Stimulated activated CD8-positive, alpha-beta memory T cell treated with anti-CD3 and anti-CD28 coated beads, Interleukin-7, amount 100 ng/mL, for 4 hours (primary cell): ENCODE measurements around the gene CD8B.
"Not testable (repeated sequence)": the region's sequence is repeated elsewhere in the genome, so short reads cannot be mapped to it uniquely, and the experiment has no call there.

Experiments
- DNase-seq, 2 donors: peaks; one replicate each; pipeline ENCODE4 v3.0.0-alpha.2; 2020; ENCODE audit warnings: low read depth in 2 of 2

The CD8B gene

DNA sequence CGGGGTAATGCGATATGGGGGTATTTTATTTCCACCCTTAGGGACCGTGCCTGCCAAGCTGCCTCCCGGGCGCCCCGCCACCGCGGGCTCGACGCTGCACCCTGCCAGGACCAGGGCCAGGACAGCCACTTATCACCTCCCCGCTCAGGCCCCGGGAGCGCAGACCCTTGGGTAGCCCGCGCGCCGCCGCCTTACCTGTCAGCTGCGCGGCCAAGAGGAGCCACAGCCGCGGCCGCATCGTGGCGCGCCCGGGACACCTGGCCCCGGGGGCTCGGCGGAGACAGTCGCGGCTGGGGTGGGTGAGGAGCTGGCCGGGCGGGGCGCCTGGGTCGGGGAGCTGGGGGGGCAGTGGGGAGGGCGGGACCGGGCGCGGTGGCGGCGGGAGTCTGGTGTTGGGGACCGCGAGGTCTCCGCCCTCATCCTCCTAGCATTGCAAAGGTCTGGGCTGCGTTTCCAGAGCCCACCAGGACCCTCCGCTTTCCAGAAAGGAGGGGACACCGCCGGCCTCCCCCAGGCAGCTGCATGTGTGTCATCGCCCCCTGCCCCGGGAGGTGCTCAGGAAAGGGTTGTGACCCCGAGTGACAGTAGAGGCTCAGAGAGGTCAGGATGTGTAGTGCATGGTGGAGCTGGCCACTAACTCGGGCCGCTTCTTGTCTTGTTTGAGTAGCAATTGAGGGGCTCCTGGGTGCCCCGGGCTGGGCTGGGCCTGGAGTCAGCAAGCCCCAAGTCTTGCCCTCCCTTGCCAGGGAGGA is at the start of gene CD8B:
CD8B (minus strand) TSS at position 259 of the 752 bp plus-strand sequence; CDS start at position 238, 21 bp downstream.
- DNase-seq = peak in 1 of 2 donors; percentile 38

- not testable (repeated sequence) for DNase-seq
These were observed 44.2 kb upstream of the CD8B start for GRCh38 chr2:86905868-86906267.

- not testable (repeated sequence) for DNase-seq
These were observed 39.0 kb upstream of the CD8B start for GRCh38 chr2:86900687-86901086.

GRCh38 chr2:86886026-86886425 is 24.3 kb upstream of the CD8B start:
- DNase-seq = not testable (repeated sequence)

DNA sequence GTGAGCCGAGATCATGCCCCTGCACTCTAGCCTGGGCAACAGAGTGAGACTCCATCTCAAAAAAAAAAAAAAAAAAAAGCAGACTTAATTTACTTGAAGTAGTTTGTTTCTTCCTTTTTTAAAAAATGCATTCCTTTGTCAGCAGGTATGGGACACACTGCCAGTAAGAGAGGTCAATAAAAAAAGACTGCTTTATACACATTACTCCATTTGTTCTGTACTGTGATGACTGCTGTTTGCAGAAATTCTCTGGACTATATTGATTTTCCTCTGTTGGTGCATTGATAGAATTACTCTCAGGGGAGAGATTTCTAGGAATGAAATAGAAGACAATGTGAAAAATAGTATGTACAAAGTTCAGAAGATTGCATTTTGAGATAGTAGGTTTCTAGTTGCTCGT is 21.2 kb upstream of the CD8B start:
- DNase-seq = not testable (repeated sequence)

GRCh38 chr2:86882118-86882665 is 20.5 kb upstream of the CD8B start:
- DNase-seq = not testable (repeated sequence)

GRCh38 chr2:86878986-86879385 is 17.3 kb upstream of the CD8B start:
- not testable (repeated sequence) for DNase-seq

GRCh38 chr2:86870941-86871340 is 9.3 kb upstream of the CD8B start:
- DNase-seq = not testable (repeated sequence)

GRCh38 chr2:86868895-86869468 is 7.3 kb upstream of the CD8B start:
- not testable (repeated sequence) for DNase-seq

DNA sequence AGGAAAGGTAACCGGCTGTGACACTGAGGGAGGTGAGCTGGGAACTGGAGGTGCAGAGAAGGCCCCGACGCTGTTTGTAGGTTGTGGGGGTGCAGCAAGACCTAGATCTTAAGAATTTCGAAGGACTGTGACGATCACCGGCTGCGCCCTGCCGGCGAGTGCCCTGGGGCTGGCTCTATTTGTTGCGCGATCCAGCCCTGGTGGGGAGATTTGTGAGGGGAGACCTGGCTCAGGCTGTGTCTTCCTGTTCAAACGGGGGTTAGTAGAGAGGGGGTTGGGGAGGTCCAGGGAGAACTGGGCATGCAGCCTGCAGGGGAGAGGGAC is 656 bp upstream of the CD8B start:
- DNase-seq = not testable (repeated sequence)

- DNase-seq = not testable (repeated sequence)
These were observed 511 bp downstream of the CD8B start for GRCh38 chr2:86861175-86861574.

DNA sequence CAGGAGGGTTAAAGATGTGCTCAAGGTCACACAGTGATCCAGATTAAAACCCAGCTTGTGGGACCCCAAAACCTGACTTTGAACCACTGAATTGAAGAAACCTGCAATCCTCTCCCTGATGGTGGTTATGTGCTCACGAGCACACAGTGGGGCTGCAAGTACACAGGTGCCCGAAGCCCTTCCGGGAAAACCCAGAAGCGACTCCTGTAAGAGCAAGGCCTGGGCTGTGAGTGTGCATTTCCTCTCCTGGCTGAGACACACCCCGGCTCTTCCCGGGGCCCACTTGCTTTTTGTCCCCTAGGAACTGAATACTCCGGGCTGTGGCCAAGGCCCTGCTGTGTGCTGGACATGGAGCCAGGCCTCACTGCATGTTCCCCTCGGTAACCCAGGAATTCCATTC is 1.1 kb downstream of the CD8B start:
- not testable (repeated sequence) for DNase-seq

- DNase-seq = not testable (repeated sequence)
These were observed 4.0 kb downstream of the CD8B start for GRCh38 chr2:86857688-86858087.

DNA sequence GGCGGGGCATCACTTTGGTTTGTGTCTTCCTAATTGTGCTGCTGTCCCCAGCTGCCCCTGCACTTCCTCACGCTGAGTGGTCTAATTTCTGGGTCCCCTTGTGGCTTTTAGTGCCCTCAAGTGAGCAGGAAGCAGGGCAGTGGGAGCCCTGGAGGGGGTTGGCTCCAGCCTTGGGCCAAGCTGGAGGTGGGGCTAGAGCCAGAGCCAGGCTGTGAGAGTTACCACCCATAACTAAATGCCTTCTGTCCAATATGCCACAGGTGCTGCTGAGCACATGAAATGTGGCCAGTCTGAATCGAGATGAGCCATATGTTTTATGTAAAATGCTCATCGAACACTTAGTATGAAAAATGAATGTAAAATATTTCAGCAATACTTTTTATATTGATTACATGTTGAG is 5.2 kb downstream of the CD8B start:
- DNase-seq = not testable (repeated sequence)

DNA sequence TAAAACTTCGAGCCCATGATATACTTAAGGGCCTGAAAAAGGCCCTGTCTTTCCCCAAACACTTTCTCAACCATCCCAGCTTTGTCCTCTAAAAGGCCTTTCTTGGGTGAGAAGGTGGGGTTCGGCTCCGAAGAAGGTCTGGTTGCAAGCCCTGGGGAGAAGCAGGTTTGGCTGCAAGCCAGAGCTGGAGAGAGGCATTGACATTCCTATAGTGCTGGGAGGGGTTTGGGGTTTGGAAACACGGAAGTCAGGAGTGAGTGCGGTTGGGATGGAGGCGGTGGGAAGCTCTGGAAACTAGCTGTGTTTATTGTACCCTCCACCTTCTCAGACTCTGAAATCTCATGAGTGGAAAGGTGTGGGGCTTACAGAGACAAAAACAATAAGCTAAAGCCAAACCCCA is 5.7 kb downstream of the CD8B start:
- not testable (repeated sequence) for DNase-seq

DNA sequence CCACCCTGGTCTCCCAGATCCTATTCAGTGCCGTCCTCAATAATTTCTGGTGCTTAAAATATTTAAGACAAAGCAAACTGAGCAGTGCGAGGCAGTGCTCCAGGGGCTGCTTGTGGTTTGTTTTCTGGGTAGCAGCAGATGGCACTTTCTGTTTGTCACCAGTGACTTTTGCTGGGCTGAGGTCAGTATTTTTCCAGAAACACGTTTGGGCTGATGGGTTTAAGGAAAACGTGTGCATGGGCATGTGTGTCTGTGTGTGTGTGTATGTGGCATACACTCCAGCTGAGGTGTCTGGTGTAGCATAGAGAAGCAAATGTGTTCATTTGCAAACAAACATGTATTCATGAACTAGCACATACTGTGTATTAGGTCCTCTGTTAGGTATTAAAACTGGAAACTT is 10.1 kb downstream of the CD8B start:
- not testable (repeated sequence) for DNase-seq

- not testable (repeated sequence) for DNase-seq
These were observed 19.0 kb downstream of the CD8B start for GRCh38 chr2:86842607-86843234.

DNA sequence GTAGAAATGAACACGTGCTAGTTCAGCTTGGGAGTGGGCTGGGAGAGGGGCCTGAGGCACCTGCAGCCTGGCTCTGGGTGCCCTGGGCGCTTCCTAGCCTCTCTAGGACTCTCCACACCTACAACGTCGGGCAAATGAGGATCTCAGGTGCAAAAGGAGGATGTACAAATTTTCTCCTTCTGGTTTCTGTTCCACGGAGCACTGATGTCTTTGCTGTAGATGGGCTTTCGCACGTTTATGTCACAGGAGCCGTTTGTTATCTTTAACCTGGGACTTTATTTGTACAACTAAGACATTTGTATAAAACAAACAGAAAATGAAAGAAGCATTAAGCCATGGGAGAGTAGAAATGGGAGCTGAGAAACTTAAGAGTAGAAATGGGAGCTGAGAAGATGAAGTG is 20.4 kb downstream of the CD8B start:
- DNase-seq = not testable (repeated sequence)

DNA sequence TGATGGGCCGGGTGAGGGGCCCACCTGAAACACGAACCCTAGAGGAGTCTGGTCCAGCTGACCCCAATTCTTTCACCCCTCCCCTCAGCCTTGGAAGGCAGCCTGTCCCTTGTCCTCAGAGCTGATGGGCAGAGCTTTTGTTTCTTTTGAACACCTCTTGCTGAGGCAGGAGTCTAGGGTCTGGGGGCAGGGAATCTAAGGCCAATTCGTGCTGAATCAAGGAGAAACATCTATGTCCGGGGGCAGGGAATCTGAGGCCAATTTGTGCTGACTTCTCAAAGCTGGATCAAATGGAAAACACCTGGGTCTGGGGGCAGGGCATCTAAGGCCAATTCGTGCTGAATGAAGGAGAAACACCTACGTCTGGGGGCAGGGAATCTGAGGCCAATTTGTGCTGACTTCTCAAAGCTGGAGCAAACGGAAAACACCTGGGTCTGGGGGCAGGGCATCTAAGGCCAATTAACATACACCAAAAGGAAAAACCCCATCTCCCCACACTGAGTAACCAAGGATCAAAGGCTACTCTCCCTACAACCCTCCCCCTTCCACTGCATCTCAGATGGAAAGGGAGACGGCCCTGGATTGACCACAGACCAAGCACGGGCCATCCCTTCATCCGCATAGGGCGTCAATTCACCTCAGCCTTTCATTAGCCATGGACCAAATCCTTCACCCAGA is 21.7 kb downstream of the CD8B start:
- not testable (repeated sequence) for DNase-seq

- not testable (repeated sequence) for DNase-seq
These were observed 22.2 kb downstream of the CD8B start for GRCh38 chr2:86839455-86839854.

GRCh38 chr2:86837714-86838113 is 24.0 kb downstream of the CD8B start:
- not testable (repeated sequence) for DNase-seq
